H1 (cell line): ENCODE data around the gene SCG3. TPM values are rescaled to one million over a fixed set of nuclear protein-coding genes. Genes with fewer than 3 reads are reported as not detected.
A peak's percentile ranks its signal among the peaks of the same experiment; 100 is the strongest.

ENCODE experiments used
- CTCF ChIA-PET: fragments of 300-600 bp; sonication (Branson Sonifier 250); formaldehyde crosslinking; loops from one replicate; lab custom pipeline; 2021; ENCODE audit not compliant: partially characterized antibody; lab: Charles Lee
- POLR2A ChIA-PET: fragments of 300-600 bp; sonication (Branson Sonifier 250); formaldehyde crosslinking; loops from one replicate; lab custom pipeline; 2021; ENCODE audit warnings: inconsistent platforms; ENCODE audit not compliant: partially characterized antibody; lab: Charles Lee
- DNase-seq, 2 experiments: peaks; one replicate each; pipeline versions ENCODE4 v3.0.0 to v3.0.0-alpha.2; 2010 to 2022; ENCODE audit warnings: low spot score in 2 of 2, low read depth in 1 of 2, mixed read lengths in 1 of 2
- FAIRE-seq: peaks from 2 replicates; lab custom pipeline; 2011; peaks lifted over from hg19 to GRCh38; lab: Jason Lieb, UNC
- H2AFZ ChIP-seq: 2 replicates; pipeline ENCODE4 v1.8.1; 2012; ENCODE audit warnings: low read length, inconsistent platforms
- H2AK5ac ChIP-seq: 2 replicates; pipeline ENCODE4 v1.6.1; 2013; ENCODE audit warnings: low read depth, low read length
- H2BK120ac ChIP-seq: replicated peaks from 2 replicates; pipeline ENCODE3; 2013; ENCODE audit warnings: low read depth, low read length, inconsistent platforms
- H2BK12ac ChIP-seq: 2 replicates; pipeline ENCODE4 v1.6.1; 2013; ENCODE audit warnings: low read depth, low read length
- H2BK15ac ChIP-seq: 2 replicates; pipeline ENCODE4 v1.6.1; 2013; ENCODE audit warnings: low read length
- H2BK20ac ChIP-seq: 2 replicates; pipeline ENCODE4 v1.6.1; 2013; ENCODE audit warnings: low read length
- H2BK5ac ChIP-seq: 2 replicates; pipeline ENCODE4 v1.6.1; 2013; ENCODE audit warnings: low read depth, low read length
- H3K14ac ChIP-seq: 2 replicates; pipeline ENCODE4 v1.6.1; 2013; ENCODE audit warnings: inconsistent platforms; ENCODE audit not compliant: insufficient read length
- H3K18ac ChIP-seq: 2 replicates; pipeline ENCODE4 v1.6.1; 2013; ENCODE audit warnings: low read length; ENCODE audit errors: extremely low read depth
- H3K23ac ChIP-seq: 2 replicates; pipeline ENCODE4 v1.6.1; 2013; ENCODE audit warnings: inconsistent platforms; ENCODE audit not compliant: insufficient read length
- H3K23me2 ChIP-seq: 2 replicates; pipeline ENCODE4 v1.6.1; 2013; ENCODE audit warnings: low read depth, low read length
- H3K27ac ChIP-seq: 2 replicates; pipeline ENCODE4 v1.6.1; 2011; ENCODE audit warnings: low read depth, low read length, inconsistent platforms
- H3K27me3 ChIP-seq, 4 experiments: replicated peaks in 1 of 4; 1 replicate in 1 of 4; 2 replicates in 3 of 4; pipeline versions ENCODE4 v1.6.1 to v1.8.1; 2011 to 2013; ENCODE audit warnings: low read length in 3 of 4, mild to moderate bottlenecking in 3 of 4, inconsistent platforms in 2 of 4, mixed read lengths in 2 of 4, moderate library complexity in 1 of 4; ENCODE audit not compliant: control insufficient read depth in 3 of 4, insufficient read depth in 3 of 4; ENCODE audit errors: extremely low read depth in 1 of 4
- H3K36me3 ChIP-seq, 4 experiments: 2 replicates each; pipeline versions ENCODE4 v1.6.1 to v1.8.1; 2011 to 2013; ENCODE audit warnings: mild to moderate bottlenecking in 4 of 4, low read length in 3 of 4, moderate library complexity in 2 of 4, control low read depth in 1 of 4, inconsistent platforms in 1 of 4; ENCODE audit not compliant: insufficient read depth in 4 of 4, control insufficient read depth in 2 of 4
- H3K4ac ChIP-seq: replicated peaks from 2 replicates; pipeline ENCODE3; 2013; ENCODE audit warnings: low read length, low read depth, mixed read lengths, inconsistent platforms; ENCODE audit not compliant: insufficient read length
- H3K4me1 ChIP-seq, 4 experiments: replicated peaks in 1 of 4; 1 replicate in 1 of 4; 2 replicates in 3 of 4; pipeline versions ENCODE4 v1.6.1 to v1.8.1; 2011 to 2013; ENCODE audit warnings: low read length in 3 of 4, inconsistent platforms in 2 of 4, mixed read lengths in 1 of 4; ENCODE audit not compliant: insufficient read depth in 4 of 4, control insufficient read depth in 3 of 4
- H3K4me2 ChIP-seq, 2 experiments: 2 replicates each; pipeline versions ENCODE4 v1.6.1 to v1.8.1; 2011 to 2013; ENCODE audit warnings: low read depth in 2 of 2, low read length in 2 of 2, control low read depth in 1 of 2, inconsistent platforms in 1 of 2, mild to moderate bottlenecking in 1 of 2; ENCODE audit not compliant: insufficient read depth in 1 of 2
- H3K4me3 ChIP-seq, 4 experiments: fragments of 200-600, 300-600 bp in 1 of 4; sonication (generic), shearing (Covaris generic), sonication (Bioruptor Twin) in 1 of 4; 2 replicates each; pipeline versions ENCODE4 v1.5.1 to v1.8.1; 2011 to 2016; ENCODE audit warnings: low read length in 4 of 4, low read depth in 3 of 4, control low read depth in 2 of 4, inconsistent platforms in 2 of 4, mild to moderate bottlenecking in 2 of 4, mixed read lengths in 1 of 4, moderate library complexity in 1 of 4; ENCODE audit not compliant: insufficient read depth in 2 of 4; ENCODE audit errors: extremely low read depth in 1 of 4
- H3K56ac ChIP-seq: replicated peaks from 2 replicates; pipeline ENCODE3; 2013; ENCODE audit warnings: low read depth, mild to moderate bottlenecking, mixed read lengths, low read length, inconsistent platforms; ENCODE audit not compliant: insufficient read length
- H3K79me1 ChIP-seq: 2 replicates; pipeline ENCODE4 v1.6.1; 2013; ENCODE audit warnings: low read depth, low read length, control low read depth
- H3K79me2 ChIP-seq, 2 experiments: 2 replicates each; pipeline versions ENCODE4 v1.6.1 to v1.8.1; 2012 to 2013; ENCODE audit warnings: low read length in 2 of 2, mild to moderate bottlenecking in 2 of 2, inconsistent platforms in 1 of 2; ENCODE audit not compliant: insufficient read depth in 2 of 2, control insufficient read depth in 1 of 2
- H3K9ac ChIP-seq, 4 experiments: replicated peaks in 1 of 4; 1 replicate in 1 of 4; 2 replicates in 3 of 4; pipeline versions ENCODE4 v1.6.1 to v1.8.1; 2011 to 2013; ENCODE audit warnings: low read depth in 3 of 4, low read length in 3 of 4, control low read depth in 2 of 4, mild to moderate bottlenecking in 2 of 4, moderate library complexity in 2 of 4, inconsistent platforms in 1 of 4; ENCODE audit errors: extremely low read depth in 1 of 4
- H3K9me3 ChIP-seq, 2 experiments: 2 replicates each; pipeline versions ENCODE4 v1.6.1 to v1.8.1; 2012 to 2013; ENCODE audit warnings: mild to moderate bottlenecking in 2 of 2, moderate library complexity in 2 of 2, control low read depth in 1 of 2, inconsistent platforms in 1 of 2, low read depth in 1 of 2, low read length in 1 of 2, mixed read lengths in 1 of 2; ENCODE audit not compliant: insufficient read depth in 2 of 2
- H4K20me1 ChIP-seq, 2 experiments: replicated peaks in 1 of 2; 2 replicates each; pipeline versions ENCODE3 to v1.8.1; 2011 to 2013; ENCODE audit warnings: inconsistent platforms in 2 of 2, low read length in 2 of 2, mild to moderate bottlenecking in 1 of 2; ENCODE audit not compliant: insufficient read depth in 2 of 2, control insufficient read depth in 1 of 2
- H4K5ac ChIP-seq: 2 replicates; pipeline ENCODE4 v1.6.1; 2013; ENCODE audit warnings: low read length, low read depth, mixed read lengths, inconsistent platforms; ENCODE audit not compliant: insufficient read length
- H4K8ac ChIP-seq: 2 replicates; pipeline ENCODE4 v1.8.0; 2013; ENCODE audit warnings: mild to moderate bottlenecking, moderate library complexity, low read length, inconsistent platforms; ENCODE audit not compliant: insufficient read depth; ENCODE audit errors: extremely low read depth
- H4K91ac ChIP-seq: replicated peaks from 2 replicates; pipeline ENCODE3; 2013; ENCODE audit warnings: low read length, mixed read lengths, inconsistent platforms; ENCODE audit not compliant: insufficient read length
- BRCA1 ChIP-seq: IDR thresholded peaks from 2 replicates; pipeline ENCODE4 v1.6.1; 2012; ENCODE audit warnings: low read depth, low read length, improper control_type of control experiment
- CREB1 ChIP-seq: IDR thresholded peaks from 2 replicates; pipeline ENCODE4 v1.6.1; 2012; ENCODE audit warnings: inconsistent platforms
- CTCF ChIP-seq, 3 experiments: IDR thresholded peaks; 1 replicate in 2 of 3; 2 replicates in 1 of 3; pipeline versions ENCODE4 v1.5.1 to v1.6.1; 2011; ENCODE audit warnings: low read length in 3 of 3, mild to moderate bottlenecking in 3 of 3, inconsistent platforms in 2 of 3, low read depth in 1 of 3, moderate library complexity in 1 of 3; ENCODE audit not compliant: insufficient read depth in 1 of 3; ENCODE audit errors: control extremely low read depth in 1 of 3
- E2F6 ChIP-seq: IDR thresholded peaks from 2 replicates; pipeline ENCODE4 v1.6.1; 2012; ENCODE audit warnings: inconsistent platforms
- EZH2 ChIP-seq: fragments of 200-600 bp; sonication (generic); IDR thresholded peaks from 2 replicates; pipeline ENCODE4 v1.7.1; 2012; ENCODE audit warnings: low read depth, mild to moderate bottlenecking, moderate library complexity, low read length, inconsistent platforms; ENCODE audit not compliant: severe bottlenecking
- GABPA ChIP-seq: IDR thresholded peaks from 2 replicates; pipeline ENCODE4 v1.6.1; 2011; ENCODE audit warnings: mild to moderate bottlenecking, low read length, moderate library complexity, borderline replicate concordance; ENCODE audit not compliant: insufficient read depth
- RFX5 ChIP-seq: IDR thresholded peaks from 2 replicates; pipeline ENCODE4 v1.6.1; 2011; ENCODE audit warnings: low read depth, low read length, improper control_type of control experiment, borderline replicate concordance
- WGBS, 2 experiments: shearing (Covaris generic) in 1 of 2; methylation state at CpG; one replicate each; pipeline versions ENCODE4 v1.1.6 to v1.1.7; 2013 to 2015; ENCODE audit warnings: low lambda C conversion rate in 2 of 2, mixed read lengths in 2 of 2, inconsistent platforms in 1 of 2, low coverage in 1 of 2, missing lambda C conversion rate in 1 of 2; ENCODE audit not compliant: insufficient replicate concordance in 2 of 2, insufficient coverage in 1 of 2, insufficient read length in 1 of 2; ENCODE audit errors: extremely low coverage in 1 of 2, missing lambda C conversion rate in 1 of 2; 5-methylcytosine and 5-hydroxymethylcytosine counted together
- polyA plus RNA-seq, 7 experiments: library from polyadenylated mRNA; depleted of rRNA in 3 of 7; stranded (reverse) in 5 of 7; unstranded in 2 of 7; fragments of >200 nt in 5 of 7; fragments of 200-250 nt in 2 of 7; gene quantifications; 1 replicate in 5 of 7; 2 replicates in 1 of 7; 4 replicates in 1 of 7; pipeline versions ENCODE4 v1.2.1 to v1.2.3, GENCODE V29; 2011 to 2013; ENCODE audit warnings: missing spikeins in 2 of 7, mixed read lengths in 2 of 7
- total RNA-seq: library from RNA; stranded (reverse); fragmentation: NEBNext Ultra II Directional; extraction: Animal tissue kit (Norgen Biotek cat#: 25700); gene quantifications from 2 replicates; pipeline ENCODE4 v1.2.1, GENCODE V29; 2021

SCG3 gene
- total and polyA plus RNA-seq, 2 of the 8 experiments (the other 6 are each of a cell fraction or from before 2014, with no cell fraction given): 5.2 to 45.9 TPM

GRCh38 chr15:51750792-51751696 is 69.7 kb downstream of the SCG3 start, which contains the start of gene TMOD2:
Gene TMOD2, plus strand, starts transcription at chr15:51751597. Its CDS starts 14,845 bp downstream, at chr15:51766442.
- Histone ChIP-seq H3K27me3 (peaks cover 13 to 36% (median 25%) of the 10 kb centered on the region in 4 experiments), H2AFZ (peak within 1 kb of the TSS; percentile 95)
- TF ChIP-seq GABPA (no peak), CTCF (IDR thresholded peaks at IDR 0.05; ENCODE audit: control extremely low read depth in 1 of 3, insufficient read depth in 1 of 3, low read depth in 1 of 3, low read length in 3 of 3) (no peak), CREB1 (no peak), BRCA1 (no peak), E2F6 (no peak), EZH2 (peak; percentile 56), RFX5 (no peak)

More at GRCh38 chr15:51750792-51751696, 69.7 kb downstream of the SCG3 start, which contains the start of gene TMOD2:
- POLR2A ChIA-PET: interaction anchor here (1.8 kb wide), 1 partner anchor 14 kb away, joined by 7 read pairs; the partner anchor contains the start of gene LYSMD2
- H3K9ac ChIP-seq: peak within 1 kb of the TSS in 1 of 4 experiments; percentile 63; a peak in 1 of 7 replicates
- DNase-seq (peak in 1 of 2 experiments; percentile 85), FAIRE-seq (peak; percentile 7)
- H3K27ac ChIP-seq: no peak within 1 kb of the TSS
- no peak within 1 kb of the TSS for H4K91ac ChIP-seq
- H3K14ac ChIP-seq: no peak within 1 kb of the TSS
- H3K4me1 ChIP-seq: peaks cover 0 to 3% (median 0%) of the 10 kb centered on the region in 4 experiments; a peak in 2 of 7 replicates
- no peak within 1 kb of the TSS for H3K23ac ChIP-seq
- no peak within 1 kb of the TSS for H4K5ac ChIP-seq
- peaks cover 2 to 3% of the 10 kb centered on the region in 2 experiments for H4K20me1 ChIP-seq
- H2BK120ac ChIP-seq: no peak within 1 kb of the TSS
- no peak within 1 kb of the TSS for H2AK5ac ChIP-seq
- no peak within 1 kb of the TSS for H2BK12ac ChIP-seq
- H3K23me2 ChIP-seq: peaks cover 7% of the 10 kb centered on the region; the same call in 1 of the 2 replicates
- H3K4me3 ChIP-seq: peak within 1 kb of the TSS; percentile 54 to 75 (median 62)
- H3K36me3 ChIP-seq: no peaks in the 10 kb centered on the region
- H3K4ac ChIP-seq: no peak within 1 kb of the TSS
- WGBS, 2 experiments: 13% methylated on average over 32 of the region's 65 CpGs; no CpG with 5 or more reads in 1 of the 2 experiments
- no peaks in the 10 kb centered on the region for H3K9me3 ChIP-seq
- CTCF ChIA-PET: no interaction called here
- no peaks in the 10 kb centered on the region for H3K79me2 ChIP-seq
- H4K8ac ChIP-seq: no peak within 1 kb of the TSS
- no peak within 1 kb of the TSS for H3K56ac ChIP-seq
- H2BK15ac ChIP-seq: no peak within 1 kb of the TSS
- H3K18ac ChIP-seq: peak within 1 kb of the TSS; percentile 56; the same call in 1 of the 2 replicates
- H2BK5ac ChIP-seq: no peak within 1 kb of the TSS
- H2BK20ac ChIP-seq: no peak within 1 kb of the TSS
- H3K79me1 ChIP-seq: no peaks in the 10 kb centered on the region; the same call in 1 of the 2 replicates
- H3K4me2 ChIP-seq: peak within 1 kb of the TSS; percentile 76 to 99
